Measurements from ENCODE around the gene XPR1.
A peak's percentile ranks its signal among the peaks of the same experiment; 100 is the strongest.

XPR1 gene

GRCh38 chr1:180615493-180616290, 16.1 kb upstream of the XPR1 start:
- DNase-seq (ENCODE audit: low read depth) = no peak

- no peak for DNase-seq (ENCODE audit: low read depth)
These were observed 15.4 kb upstream of the XPR1 start for GRCh38 chr1:180616439-180616838.

- no peak for DNase-seq (ENCODE audit: low read depth)
These were observed 13.9 kb upstream of the XPR1 start for GRCh38 chr1:180617774-180618395.

GRCh38 chr1:180620581-180620980, 11.2 kb upstream of the XPR1 start:
- no peak for DNase-seq (ENCODE audit: low read depth)

GRCh38 chr1:180622658-180623508, 8.9 kb upstream of the XPR1 start:
- no peak for DNase-seq (ENCODE audit: low read depth)

GRCh38 chr1:180623579-180624347, 8.1 kb upstream of the XPR1 start:
- no peak for DNase-seq (ENCODE audit: low read depth)

GRCh38 chr1:180626711-180627110, 5.1 kb upstream of the XPR1 start:
- no peak for DNase-seq (ENCODE audit: low read depth)

- DNase-seq (ENCODE audit: low read depth) = no peak
These were observed 4.4 kb upstream of the XPR1 start for GRCh38 chr1:180627411-180627810.

- DNase-seq (ENCODE audit: low read depth) = no peak
These were observed 3.2 kb upstream of the XPR1 start for GRCh38 chr1:180628646-180629045.

- no peak for DNase-seq (ENCODE audit: low read depth)
These were observed 1.2 kb upstream of the XPR1 start for GRCh38 chr1:180630408-180631193.

GRCh38 chr1:180631194-180631765, 542 bp upstream of the XPR1 start:
- DNase-seq (ENCODE audit: low read depth) = no peak

GRCh38 chr1:180632326-180633056, 669 bp downstream of the XPR1 start:
- DNase-seq (ENCODE audit: low read depth) = peak; percentile 38

GRCh38 chr1:180633057-180634056, 1.5 kb downstream of the XPR1 start:
- no peak for DNase-seq (ENCODE audit: low read depth)

- DNase-seq (ENCODE audit: low read depth) = no peak
These were observed 4.3 kb downstream of the XPR1 start for GRCh38 chr1:180636138-180636537.

- no peak for DNase-seq (ENCODE audit: low read depth)
These were observed 8.0 kb downstream of the XPR1 start for GRCh38 chr1:180639871-180640270.

GRCh38 chr1:180640531-180640949, 8.7 kb downstream of the XPR1 start:
- DNase-seq (ENCODE audit: low read depth) = no peak

GRCh38 chr1:180641662-180642061, 9.8 kb downstream of the XPR1 start:
- DNase-seq (ENCODE audit: low read depth) = no peak

- DNase-seq (ENCODE audit: low read depth) = no peak
These were observed 11.0 kb downstream of the XPR1 start for GRCh38 chr1:180642781-180643180.

GRCh38 chr1:180643693-180644092, 11.9 kb downstream of the XPR1 start:
- no peak for DNase-seq (ENCODE audit: low read depth)

Data from stimulated activated CD8-positive, alpha-beta memory T cell treated with anti-CD3 and anti-CD28 coated beads, Interleukin-12 subunit alpha, Interleukin-12 subunit beta, amount 100 ng/mL, for 4 hours (primary cell).